Measurements from ENCODE around the gene VENTX.
"Not testable (repeated sequence)": the region's sequence is repeated elsewhere in the genome, so short reads cannot be mapped to it uniquely, and the experiment has no call there.

The VENTX gene

DNA sequence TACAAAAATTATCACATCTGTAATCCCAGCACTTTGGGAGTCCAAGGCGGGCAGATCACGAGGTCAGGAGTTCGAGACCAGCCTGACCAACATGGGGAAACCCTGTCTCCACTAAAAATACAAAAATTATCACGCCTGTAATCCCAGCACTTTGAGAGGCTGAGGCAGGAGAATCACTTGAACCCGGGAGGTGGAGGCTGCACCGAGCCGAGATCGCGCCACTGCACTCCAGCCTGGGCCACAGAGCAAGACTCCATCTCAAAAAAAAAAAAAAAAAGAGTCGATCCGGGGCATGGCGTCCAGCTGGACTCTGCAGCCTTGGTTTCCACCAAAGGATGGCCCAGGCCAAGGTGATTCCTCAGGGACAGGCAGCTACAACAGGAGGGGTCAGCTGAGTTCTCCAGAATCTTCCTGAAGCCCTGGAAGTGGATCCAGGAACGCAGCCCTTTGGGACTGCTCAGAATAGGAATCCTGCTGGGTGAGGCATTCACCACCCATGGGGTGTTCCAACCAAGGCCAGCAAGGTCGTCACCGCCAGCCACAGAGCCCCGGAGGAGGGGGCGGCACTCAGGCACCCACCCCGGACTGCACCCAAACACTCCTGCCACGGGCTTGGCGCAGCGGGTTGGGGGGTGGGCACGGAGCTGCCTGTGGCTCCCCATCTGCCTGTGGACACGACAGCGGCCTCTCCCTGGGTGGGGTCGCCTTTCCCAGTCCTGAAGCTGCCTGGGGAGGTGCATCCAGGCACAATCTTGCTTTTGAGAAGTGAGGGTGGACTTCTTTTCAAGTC lies 19.7 kb upstream of the VENTX start:
- DNase-seq, result no peak

DNA sequence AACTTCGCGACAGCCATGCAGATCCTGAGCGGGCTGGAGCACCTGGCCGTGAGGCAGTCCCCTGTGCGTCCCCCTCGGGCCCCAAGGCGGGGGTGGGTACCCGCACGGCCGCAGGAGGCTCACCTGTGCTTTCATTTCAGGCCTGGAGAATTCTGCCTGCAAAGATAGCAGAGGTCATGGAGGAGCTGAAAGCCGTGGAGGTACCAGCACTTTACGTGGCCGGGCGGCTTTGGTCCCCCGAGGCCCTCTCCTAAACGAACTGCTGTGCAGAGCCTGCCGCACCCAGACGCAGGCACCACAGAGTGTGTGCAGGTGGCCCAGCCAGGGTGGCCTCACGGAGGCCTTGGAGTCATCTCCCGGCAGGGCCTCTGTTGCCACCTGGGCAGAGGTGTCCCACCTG lies 18.8 kb upstream of the VENTX start:
- no peak for DNase-seq

DNA sequence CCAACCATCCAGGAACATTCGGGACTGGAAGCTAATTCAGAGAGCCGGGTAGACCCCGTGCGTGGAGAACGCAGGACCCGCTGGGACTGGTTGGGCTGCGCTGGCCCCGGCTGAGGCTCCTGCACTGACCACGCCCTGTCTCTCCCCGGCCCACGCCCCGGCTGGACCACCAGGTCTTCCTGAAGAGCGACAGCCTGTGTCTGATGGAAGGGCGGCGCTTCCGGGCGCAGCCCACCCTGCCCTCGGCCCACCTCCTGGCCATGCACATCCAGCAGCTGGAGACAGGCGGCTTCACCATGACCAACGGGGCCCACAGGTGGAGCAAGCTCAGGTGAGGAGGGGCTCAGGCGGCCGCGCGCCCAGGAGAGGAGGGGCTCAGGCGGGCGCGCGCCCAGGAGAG lies 17.9 kb upstream of the VENTX start:
- DNase-seq, result no peak

DNA sequence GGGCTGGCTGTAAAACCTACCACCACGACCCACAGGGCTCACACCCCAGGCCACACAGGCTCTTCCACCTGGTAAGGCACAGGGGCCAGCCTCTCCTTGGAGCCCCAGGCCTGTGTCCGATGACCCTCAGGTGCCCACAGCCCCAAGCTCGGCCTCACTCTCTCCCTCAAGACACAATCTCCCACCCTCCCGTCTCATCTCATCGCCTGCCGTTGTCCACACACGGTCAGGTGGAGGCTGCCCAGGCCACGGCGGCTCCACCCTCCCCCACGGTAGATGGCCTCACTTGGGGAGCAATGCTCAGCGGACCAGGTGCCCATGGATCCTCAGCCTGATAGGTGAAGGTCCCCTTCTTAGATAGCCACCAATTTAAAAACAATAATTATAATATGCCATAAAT lies 16.3 kb upstream of the VENTX start:
- DNase-seq, result no peak

DNA sequence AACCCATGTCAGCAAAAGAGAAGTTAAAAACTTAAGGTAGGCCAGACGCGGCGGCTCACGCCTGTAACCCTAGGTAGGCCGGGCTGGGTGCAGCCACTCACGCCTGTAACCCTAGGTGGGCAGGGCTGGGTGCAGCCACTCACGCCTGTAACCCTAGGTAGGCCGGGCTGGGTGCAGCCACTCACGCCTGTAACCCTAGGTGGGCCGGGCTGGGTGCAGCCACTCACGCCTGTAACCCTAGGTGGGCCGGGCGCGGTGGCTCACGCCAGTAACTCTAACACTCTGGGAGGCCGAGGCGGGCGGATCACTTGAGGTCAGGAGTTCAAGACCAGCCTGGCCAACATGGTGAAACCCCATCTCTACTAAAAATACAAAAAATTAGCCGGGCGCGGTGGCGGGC lies 15.9 kb upstream of the VENTX start:
- not testable (repeated sequence) for DNase-seq

DNA sequence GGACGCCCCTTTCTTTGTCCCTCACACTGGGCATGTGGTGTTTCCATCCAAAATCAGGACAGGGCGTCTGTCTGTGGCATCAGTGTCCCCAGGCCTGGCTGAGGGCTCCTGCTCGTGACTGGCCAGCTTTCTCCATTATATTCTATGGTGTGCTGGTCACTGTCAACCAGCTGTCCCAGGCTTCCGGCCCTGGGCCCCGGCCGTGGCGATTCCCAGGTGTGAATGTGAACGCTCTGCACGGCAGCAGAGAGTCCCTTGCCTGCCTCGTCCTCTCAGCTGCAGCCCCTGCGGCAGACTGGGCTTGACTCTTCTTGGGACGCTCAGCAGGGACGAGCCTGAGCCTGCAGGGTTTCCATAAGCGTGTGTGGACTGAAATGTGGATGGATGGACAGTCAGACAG lies 13.6 kb upstream of the VENTX start:
- no peak for DNase-seq

DNA sequence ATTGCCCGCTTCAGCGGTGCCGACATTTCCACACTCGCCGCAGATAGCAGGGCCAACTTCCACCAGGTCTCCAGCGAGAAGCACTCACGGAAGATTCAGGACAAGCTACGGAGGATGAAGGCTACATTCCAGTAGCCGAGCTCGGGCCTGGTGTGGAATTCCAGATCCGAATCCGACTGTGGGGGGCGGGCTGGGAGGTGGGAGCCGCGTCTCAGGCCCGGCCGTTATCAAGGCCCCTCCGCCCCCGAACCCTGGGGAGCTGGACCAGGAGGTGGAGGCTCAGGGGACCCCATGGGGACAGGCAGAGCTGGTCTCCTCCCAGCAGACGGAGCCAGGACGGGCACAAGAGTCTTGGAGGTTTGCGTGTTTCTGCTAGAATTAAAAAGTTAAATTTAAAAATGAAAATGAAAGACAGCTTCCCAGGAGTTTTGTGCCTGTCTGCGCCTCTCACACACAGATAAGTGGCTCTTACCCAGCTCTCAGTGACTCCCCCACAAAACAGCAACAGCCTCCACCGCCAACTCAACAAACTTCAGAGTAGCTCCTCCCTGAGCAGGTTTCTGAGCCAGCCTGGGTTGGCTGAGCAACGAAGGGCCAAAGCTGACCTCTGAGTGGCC lies 12.8 kb upstream of the VENTX start:
- DNase-seq, result no peak

DNA sequence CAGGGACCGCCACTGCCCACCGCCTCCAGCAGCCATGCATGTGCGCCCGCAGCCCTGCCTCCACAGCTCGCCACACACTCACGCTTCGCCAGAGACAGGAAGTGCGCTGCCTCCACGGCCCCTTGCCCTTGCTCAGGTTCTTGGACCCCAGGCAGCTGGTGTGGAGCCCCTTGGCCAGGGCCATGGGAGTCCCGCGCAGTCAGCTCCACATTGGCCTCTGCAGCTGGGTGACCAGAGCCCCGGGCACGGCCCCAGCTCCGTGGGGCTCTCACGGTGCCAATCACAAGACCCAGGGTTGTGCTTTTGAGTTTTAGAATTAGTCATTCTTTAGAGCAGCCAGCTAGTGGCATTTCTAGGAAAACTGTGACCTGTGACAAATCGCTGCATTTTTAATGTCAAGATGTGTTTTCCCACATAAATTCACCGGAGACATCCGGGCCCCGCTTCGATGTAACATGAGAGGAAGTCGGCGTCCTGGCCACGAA lies 11.9 kb upstream of the VENTX start:
- peak in 1 of 2 experiments; percentile 42 for DNase-seq

DNA sequence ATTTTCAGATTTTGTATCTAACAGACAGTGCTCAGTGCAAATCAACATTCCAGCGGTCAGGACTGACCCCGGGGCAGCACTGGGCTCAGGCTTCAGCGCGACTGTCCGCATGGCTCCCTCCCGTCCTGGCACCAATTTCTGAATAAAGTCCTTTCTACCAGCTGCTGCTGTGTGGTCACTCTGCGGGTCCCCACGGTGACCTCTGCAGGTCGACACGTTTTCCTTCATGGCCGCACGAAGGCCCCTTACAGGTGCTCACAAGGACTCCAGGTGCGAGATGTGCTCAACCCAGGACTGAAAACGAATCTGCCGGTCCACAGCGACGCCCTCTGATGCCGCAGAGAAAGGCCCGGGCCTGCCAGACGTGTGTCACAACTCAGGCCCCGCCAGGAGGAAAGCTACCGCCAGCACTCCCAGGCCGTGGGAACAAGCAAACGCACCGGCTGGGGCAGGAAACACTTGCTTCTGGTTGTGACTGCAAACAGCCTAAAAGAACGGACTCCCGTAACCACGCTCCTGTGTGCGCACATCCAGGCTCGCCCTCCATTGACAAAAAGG lies 11.3 kb upstream of the VENTX start:
- no peak for DNase-seq

DNA sequence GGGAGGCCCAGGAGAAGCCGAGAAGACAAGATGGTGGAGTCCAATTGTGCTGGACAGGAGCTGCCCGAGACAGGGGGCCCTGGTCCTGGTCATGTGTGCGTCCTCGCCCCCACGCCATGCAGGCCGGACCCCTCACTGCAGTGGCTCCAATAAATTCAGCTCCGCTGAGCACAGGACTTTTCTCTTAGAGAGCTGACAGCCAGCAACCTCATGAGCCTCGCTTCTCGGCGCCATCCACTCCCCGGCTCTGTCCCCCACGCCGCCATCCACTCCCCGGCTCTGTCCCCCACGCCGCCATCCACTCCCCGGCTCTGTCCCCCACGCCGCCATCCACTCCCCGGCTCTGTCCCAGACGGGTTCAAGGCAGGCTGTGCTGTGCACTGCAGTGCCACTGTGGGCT lies 10.4 kb upstream of the VENTX start:
- no peak for DNase-seq

DNA sequence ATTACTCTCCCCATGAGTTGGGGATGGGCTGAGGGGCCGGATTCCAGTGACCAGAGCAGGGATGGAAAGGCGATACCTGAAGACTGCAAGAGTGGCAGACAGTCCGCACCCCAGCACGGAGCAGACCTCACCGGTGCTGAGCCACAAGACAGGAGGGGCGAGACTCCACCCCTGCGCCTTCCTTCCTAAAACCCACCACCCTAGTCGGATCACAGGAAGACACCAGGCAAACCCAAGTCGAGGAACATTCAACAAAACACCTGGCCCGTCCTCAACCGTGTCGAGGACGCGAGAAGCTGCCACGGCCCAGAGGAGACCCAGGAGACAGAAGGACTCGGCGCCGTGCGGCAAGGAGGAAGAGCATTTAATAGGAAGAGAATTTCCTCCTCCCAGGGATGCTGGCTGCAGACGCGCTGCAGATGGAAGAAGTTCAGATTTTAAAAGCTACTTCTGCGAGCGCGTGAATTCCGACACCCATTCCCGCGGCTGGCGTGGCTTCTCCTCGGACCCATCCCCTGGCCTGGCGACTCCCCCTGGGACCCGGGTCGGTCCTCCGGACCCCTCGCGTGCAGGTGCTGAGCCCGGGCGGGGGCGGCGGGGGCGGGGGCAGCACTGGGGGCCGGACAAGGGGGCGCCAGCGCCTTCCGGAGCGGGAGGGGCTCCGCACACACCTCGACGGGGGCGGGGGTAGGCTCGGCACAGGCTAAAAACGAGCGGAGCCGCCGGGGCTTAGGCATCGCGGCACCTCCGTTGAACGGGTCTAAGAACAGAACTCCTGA lies 8.2 kb upstream of the VENTX start:
- no peak for DNase-seq

DNA sequence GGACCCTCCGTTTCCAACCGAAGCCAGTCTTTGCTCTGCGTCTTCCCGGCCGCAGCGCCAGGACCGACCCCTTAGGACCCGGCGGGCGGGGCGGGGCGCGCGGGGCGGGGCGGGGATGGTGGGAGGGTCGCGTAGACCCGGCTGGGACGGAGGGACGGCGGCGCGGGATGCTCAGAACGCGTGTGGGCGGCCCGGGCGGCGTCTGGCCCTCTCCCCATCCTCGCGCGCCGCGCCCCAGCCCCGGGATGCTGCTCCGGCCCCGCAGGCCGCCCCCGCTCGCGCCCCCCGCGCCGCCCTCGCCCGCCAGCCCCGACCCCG lies 7.7 kb upstream of the VENTX start, which contains the start of gene UTF1:
UTF1 (plus strand) TSS at position 174 of the 318 bp plus-strand sequence; CDS start at position 246, 72 bp downstream.
- DNase-seq, result no peak

DNA sequence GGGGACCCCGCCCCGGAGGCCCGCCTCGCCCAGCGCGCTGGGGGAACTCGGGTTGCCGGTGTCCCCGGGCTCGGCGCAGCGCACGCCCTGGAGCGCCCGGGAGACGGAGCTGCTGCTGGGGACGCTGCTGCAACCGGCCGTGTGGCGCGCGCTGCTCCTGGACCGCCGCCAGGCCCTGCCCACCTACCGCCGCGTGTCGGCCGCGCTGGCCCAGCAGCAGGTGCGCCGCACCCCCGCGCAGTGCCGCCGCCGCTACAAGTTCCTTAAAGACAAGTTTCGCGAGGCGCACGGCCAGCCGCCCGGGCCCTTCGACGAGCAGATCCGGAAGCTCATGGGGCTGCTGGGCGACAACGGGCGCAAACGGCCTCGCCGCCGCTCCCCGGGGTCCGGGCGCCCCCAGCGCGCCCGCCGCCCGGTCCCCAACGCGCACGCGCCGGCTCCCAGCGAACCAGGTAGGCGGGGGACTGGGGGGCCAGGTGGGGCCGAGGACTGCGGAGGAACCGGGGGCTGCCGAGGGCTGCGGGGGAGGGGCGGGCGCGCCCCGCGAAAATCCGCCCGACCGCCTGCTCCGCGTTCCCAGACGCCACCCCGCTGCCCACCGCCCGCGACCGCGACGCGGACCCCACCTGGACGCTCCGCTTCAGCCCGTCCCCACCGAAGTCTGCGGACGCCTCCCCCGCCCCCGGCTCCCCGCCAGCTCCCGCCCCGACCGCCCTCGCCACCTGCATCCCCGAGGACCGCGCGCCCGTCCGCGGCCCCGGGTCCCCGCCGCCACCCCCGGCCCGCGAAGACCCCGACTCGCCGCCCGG lies 7.1 kb upstream of the VENTX start:
- DNase-seq, result peak in 1 of 2 experiments; percentile 43

DNA sequence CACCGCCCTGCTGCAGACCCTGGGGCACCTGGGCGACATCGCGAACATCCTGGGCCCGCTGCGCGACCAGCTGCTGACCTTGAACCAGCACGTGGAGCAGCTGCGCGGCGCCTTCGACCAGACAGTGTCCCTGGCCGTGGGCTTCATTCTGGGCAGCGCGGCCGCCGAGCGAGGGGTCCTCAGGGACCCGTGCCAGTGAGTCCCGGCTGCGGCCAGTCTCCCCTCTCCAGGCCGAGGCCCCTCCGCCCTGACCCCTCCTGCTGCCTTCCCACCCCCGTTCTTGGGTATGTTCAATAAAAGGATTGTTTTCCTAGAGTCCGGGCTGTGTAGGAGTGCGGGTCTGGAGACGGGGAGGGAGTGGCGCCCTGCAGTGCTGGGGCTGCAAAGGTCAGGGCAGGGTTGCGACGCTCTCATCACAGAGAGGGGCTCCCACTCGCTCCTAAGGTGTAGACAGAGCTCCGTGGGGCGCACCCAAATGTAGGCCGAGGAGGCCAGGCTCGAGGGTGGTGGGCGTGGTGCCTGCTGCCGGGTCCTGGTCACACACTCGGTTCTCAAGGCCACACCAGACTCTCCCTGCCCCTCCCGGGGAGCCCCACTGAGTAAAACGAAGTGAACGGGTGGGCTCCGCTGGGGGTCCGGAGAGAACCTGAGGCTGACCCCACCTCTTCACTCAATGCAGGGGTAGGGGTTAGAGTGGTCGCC lies 6.3 kb upstream of the VENTX start:
- no peak for DNase-seq

DNA sequence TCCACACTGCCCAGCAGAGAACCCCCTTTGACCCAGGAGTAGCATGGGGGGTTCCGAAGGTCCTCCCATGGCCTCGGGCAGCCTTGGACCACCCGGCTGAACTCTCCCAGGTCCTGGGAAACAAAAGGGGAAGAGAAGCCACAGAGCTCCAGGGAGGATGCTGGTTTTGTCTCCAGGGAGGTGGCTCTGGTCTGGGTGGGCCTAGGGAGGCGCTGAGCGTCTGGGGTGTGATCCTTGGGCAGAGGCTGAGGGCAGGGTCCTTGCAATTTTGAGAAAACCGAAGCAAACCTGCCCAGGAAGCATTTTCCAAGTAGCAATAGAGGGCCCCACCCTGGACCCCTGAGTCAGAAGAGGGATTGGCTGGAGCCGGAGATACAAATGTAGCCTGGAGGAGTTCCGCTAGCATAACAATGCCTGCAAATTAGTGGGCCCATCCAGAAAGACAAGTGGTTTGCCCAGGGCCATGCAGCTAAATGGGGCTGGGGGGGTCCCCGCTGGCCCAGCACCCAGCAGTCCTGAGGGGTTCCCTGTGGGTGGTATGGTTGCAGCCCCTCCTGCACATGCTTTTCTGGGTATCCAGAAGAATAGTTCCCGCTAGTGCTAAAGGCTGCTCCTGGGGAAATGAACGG lies 5.6 kb upstream of the VENTX start:
- DNase-seq, result no peak

DNA sequence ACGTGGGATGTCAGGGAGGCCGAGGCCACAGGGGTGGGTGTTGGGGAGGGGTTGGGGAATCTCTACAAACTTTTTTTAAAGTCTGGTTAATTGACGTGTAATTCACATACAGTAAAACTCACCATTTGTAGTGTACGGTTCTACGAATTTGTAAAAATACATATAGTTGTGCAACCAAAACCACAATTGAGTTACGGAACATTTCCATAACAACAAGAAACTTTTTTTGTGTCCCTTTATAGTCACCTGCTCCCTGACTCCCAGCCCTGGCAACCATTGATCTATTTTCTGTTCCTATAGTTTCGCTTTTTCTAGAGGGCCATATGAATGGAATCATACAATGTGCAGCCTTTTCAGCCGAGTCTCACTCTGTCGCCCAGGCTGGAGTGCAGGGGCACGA lies 2.9 kb upstream of the VENTX start:
- not testable (repeated sequence) for DNase-seq

DNA sequence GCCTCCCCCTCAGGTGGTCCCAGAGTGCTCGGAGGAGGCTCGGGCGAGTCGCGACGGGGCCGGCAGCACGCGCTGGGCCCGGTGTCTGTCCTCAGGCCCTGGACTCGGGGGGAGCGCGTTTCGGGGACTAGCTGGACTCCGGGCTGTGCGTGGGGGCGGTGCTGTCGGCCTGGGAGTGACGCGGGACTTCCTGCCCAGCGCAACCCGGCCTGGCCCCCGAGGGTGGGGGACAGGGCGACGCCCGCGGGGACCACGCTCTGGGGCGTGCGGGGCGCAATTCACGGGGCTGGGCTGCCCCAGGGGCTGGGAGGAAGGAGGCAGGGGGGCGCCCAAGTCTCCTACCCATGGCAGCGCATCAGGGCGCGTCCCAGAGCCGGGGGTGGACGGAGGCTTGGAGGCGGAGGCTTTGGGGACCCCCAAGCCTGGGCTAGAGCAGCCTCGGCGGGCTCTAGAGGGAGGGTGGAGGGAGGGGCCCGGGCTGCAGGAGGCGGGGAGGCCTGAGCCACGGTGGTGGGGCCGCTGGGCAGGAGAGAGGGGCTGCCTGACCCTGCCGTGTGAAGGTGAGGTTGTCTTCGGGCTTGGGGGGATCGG lies 2.3 kb upstream of the VENTX start:
- no peak for DNase-seq

DNA sequence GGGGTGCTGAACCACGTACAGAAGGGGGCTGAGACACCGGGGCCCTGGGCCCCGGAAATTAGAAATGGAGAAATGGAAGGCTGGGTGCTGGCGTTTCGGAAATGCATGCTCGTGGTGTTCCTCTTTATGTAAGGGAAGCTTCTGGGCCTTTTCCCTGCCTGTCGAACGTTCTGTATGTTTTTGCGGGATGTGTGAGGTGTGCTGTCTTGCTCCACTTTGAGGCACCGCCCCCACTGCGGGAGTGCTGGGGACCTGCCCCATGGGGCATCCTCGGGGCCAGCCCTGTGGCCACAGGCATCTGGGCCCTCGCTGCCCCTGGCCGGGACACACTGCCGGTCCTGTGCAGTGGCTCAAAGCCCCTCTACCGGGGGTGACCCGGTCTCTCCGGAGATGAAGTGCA lies 1.7 kb upstream of the VENTX start:
- DNase-seq, result no peak

DNA sequence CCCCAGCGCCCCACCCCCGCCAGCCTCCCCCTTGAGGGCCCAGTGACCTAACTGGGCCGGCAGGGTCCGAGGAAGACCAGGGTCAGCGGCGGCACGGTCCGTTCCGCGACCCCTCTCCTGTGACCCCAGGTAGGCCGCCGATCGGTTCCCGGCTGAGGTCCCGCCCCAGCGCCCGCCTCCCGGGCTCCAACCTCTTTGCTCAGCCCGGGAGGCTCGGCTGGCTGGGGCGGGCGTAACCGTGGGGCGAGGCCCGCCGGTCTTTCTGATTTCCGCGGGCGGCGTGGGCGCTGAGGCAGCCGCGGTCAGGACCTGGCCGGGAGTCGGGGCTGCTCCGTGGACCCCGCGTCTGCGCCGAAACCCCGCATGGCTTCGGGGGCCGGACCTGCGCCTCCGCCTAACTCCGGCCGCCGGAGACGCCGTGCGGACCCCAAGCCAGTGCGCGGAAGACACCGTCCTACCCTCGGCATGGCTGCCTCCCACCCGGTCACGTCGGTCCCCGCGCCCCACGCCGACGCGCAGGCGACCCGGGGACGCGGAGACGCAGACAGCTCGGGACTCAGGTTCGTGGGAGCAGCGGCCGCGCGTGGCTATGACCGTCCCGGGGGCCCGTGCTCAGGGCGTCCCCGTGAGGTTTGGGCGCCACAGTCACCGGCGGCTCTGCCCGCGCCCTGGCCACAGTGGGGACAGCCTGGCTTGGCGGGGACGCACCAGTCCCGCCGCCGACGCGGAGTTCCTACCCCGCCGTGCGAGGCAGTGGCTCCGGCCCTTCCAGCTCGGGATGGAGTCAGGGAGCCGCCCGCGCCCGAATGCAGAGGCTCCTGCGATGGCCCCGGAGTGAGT lies 1.0 kb upstream of the VENTX start:
- no peak for DNase-seq

DNA sequence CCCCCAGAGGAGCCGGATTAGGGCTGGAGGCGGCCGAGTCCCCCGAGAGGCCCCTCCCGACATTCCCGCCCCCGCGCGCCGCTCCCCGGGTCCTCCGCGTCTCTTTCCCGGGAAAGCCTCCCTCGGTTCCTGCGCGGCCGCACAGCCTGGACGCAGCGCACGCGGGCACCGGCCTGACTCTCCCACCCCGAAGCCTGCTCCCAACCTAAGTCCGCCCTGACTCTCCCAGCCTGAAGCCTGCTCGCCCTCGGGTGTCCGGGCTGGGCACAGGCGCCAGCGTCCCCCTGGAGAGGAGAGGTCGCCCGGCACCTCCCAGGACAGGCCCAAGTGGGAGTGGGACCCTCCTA lies 441 bp upstream of the VENTX start:
- no peak for DNase-seq
